Measurements from ENCODE around the gene EIPR1.

EIPR1 gene

GRCh38 chr2:3243804-3244203 lies 133.8 kb downstream of the EIPR1 start:
- DNase-seq: no peak

- peak; percentile 78 for DNase-seq
Measured at GRCh38 chr2:3242747-3243369, 134.8 kb downstream of the EIPR1 start.

- DNase-seq: no peak
Measured at GRCh38 chr2:3241971-3242746, 135.5 kb downstream of the EIPR1 start.

- DNase-seq: no peak
Measured at GRCh38 chr2:3238951-3239841, 138.4 kb downstream of the EIPR1 start.

GRCh38 chr2:3236300-3237045 lies 141.1 kb downstream of the EIPR1 start:
- no peak for DNase-seq

- no peak for DNase-seq
Measured at GRCh38 chr2:3233877-3234276, 143.7 kb downstream of the EIPR1 start.

- no peak for DNase-seq
Measured at GRCh38 chr2:3229221-3229620, 148.4 kb downstream of the EIPR1 start.

- no peak for DNase-seq
Measured at GRCh38 chr2:3224681-3225080, 152.9 kb downstream of the EIPR1 start.

GRCh38 chr2:3223080-3223923 lies 154.3 kb downstream of the EIPR1 start:
- DNase-seq: no peak

- no peak for DNase-seq
Measured at GRCh38 chr2:3222636-3223035, 155.0 kb downstream of the EIPR1 start.

GRCh38 chr2:3219536-3219935 lies 158.1 kb downstream of the EIPR1 start:
- no peak for DNase-seq

- DNase-seq: no peak
Measured at GRCh38 chr2:3217646-3218045, 160.0 kb downstream of the EIPR1 start.

- DNase-seq: no peak
Measured at GRCh38 chr2:3216841-3217495, 160.7 kb downstream of the EIPR1 start.

GRCh38 chr2:3214806-3215404 lies 162.7 kb downstream of the EIPR1 start:
- no peak for DNase-seq

GRCh38 chr2:3214065-3214464 lies 163.6 kb downstream of the EIPR1 start:
- DNase-seq: no peak

- DNase-seq: no peak
Measured at GRCh38 chr2:3212984-3213383, 164.6 kb downstream of the EIPR1 start.

- no peak for DNase-seq
Measured at GRCh38 chr2:3212061-3212362, 165.6 kb downstream of the EIPR1 start.

GRCh38 chr2:3211256-3212060 lies 166.2 kb downstream of the EIPR1 start:
- no peak for DNase-seq

GRCh38 chr2:3210257-3210656 lies 167.4 kb downstream of the EIPR1 start:
- no peak for DNase-seq

GRCh38 chr2:3209258-3209657 lies 168.4 kb downstream of the EIPR1 start:
- DNase-seq: no peak
